ENCODE results near the gene ARID3B. TPM values are rescaled to one million over a fixed set of nuclear protein-coding genes. Genes with fewer than 3 reads are reported as not detected.

Gene ARID3B
- total and polyA plus RNA-seq, 2 experiments from 2014 or later: 13.2 to 19.8 TPM

- Histone ChIP-seq H3K9me3 (ENCODE audit: low read depth) (no peaks in the 10 kb centered on the region), H3K36me3 (replicated peaks; ENCODE audit: insufficient read depth, low read depth) (no peaks in the 10 kb centered on the region), H3K4me2 (no peak overlapping the region), H3K9me2 (replicated peaks; ENCODE audit: insufficient read depth) (no peaks in the 10 kb centered on the region), H2AFZ (no peak overlapping the region), H3K27me3 (no peaks in the 10 kb centered on the region), H3K27ac (no peak overlapping the region), H3K4me1 (ENCODE audit: insufficient read depth) (no peaks in the 10 kb centered on the region), H3K4me3 (no peak overlapping the region), H3K79me2 (peaks cover 23% of the 10 kb centered on the region), H4K20me1 (ENCODE audit: insufficient read depth, poor library complexity, severe bottlenecking) (peaks cover 24% of the 10 kb centered on the region)
- no peak for TF ChIP-seq CTCF (IDR thresholded peaks at IDR 0.05; ENCODE audit: poor library complexity)
- TF ChIP-seq EZH2 (IDR thresholded peaks at IDR 0.05; ENCODE audit: borderline replicate concordance): no peak
- TF ChIP-seq EZH2phosphoT487 (IDR thresholded peaks at IDR 0.05; ENCODE audit: low read depth, severe bottlenecking, unreplicated experiment): no peak
- WGBS (ENCODE audit: low lambda C conversion rate, missing lambda C conversion rate): 93% methylated on average over 6 of the region's 6 CpGs
- DNase-seq (ENCODE audit: low spot score): no peak
These were observed 84.7 kb downstream of the ARID3B start for GRCh38 chr15:74625693-74626092.

- TF ChIP-seq CTCF (IDR thresholded peaks at IDR 0.05; ENCODE audit: poor library complexity) (no peak), EZH2 (IDR thresholded peaks at IDR 0.05; ENCODE audit: borderline replicate concordance) (no peak), EZH2phosphoT487 (IDR thresholded peaks at IDR 0.05; ENCODE audit: low read depth, severe bottlenecking, unreplicated experiment) (no peak)
- H3K79me2 ChIP-seq: peaks cover 17% of the 10 kb centered on the region
- H3K9me2 ChIP-seq (replicated peaks; ENCODE audit: insufficient read depth): no peaks in the 10 kb centered on the region
- H3K36me3 ChIP-seq (replicated peaks; ENCODE audit: insufficient read depth, low read depth): no peaks in the 10 kb centered on the region
- H3K27me3 ChIP-seq: no peaks in the 10 kb centered on the region
- DNase-seq (ENCODE audit: low spot score): no peak
- 94% methylated on average over 7 of the region's 7 CpGs for WGBS (ENCODE audit: low lambda C conversion rate, missing lambda C conversion rate)
- H3K9me3 ChIP-seq (ENCODE audit: low read depth): no peaks in the 10 kb centered on the region
- H4K20me1 ChIP-seq (ENCODE audit: insufficient read depth, poor library complexity, severe bottlenecking): peaks cover 20% of the 10 kb centered on the region
- no peak overlapping the region for H2AFZ ChIP-seq
- H3K4me3 ChIP-seq: no peak overlapping the region
- no peak overlapping the region for H3K27ac ChIP-seq
- no peak overlapping the region for H3K4me2 ChIP-seq
- H3K4me1 ChIP-seq (ENCODE audit: insufficient read depth): no peaks in the 10 kb centered on the region
These were observed 85.3 kb downstream of the ARID3B start for GRCh38 chr15:74626336-74626735.

GRCh38 chr15:74626752-74627692, 86.0 kb downstream of the ARID3B start:
- 94% methylated on average over 10 of the region's 10 CpGs for WGBS (ENCODE audit: low lambda C conversion rate, missing lambda C conversion rate)
- H3K27me3 ChIP-seq: no peaks in the 10 kb centered on the region
- no peak for TF ChIP-seq EZH2phosphoT487 (IDR thresholded peaks at IDR 0.05; ENCODE audit: low read depth, severe bottlenecking, unreplicated experiment)
- no peak for TF ChIP-seq CTCF (IDR thresholded peaks at IDR 0.05; ENCODE audit: poor library complexity)
- no peak for TF ChIP-seq EZH2 (IDR thresholded peaks at IDR 0.05; ENCODE audit: borderline replicate concordance)
- DNase-seq (ENCODE audit: low spot score): no peak
- no peaks in the 10 kb centered on the region for H3K9me2 ChIP-seq (replicated peaks; ENCODE audit: insufficient read depth)
- H3K4me1 ChIP-seq (ENCODE audit: insufficient read depth): no peaks in the 10 kb centered on the region
- H3K4me2 ChIP-seq: no peak overlapping the region
- H3K4me3 ChIP-seq: no peak overlapping the region
- no peaks in the 10 kb centered on the region for H3K36me3 ChIP-seq (replicated peaks; ENCODE audit: insufficient read depth, low read depth)
- H3K79me2 ChIP-seq: peaks cover 10% of the 10 kb centered on the region
- no peaks in the 10 kb centered on the region for H3K9me3 ChIP-seq (ENCODE audit: low read depth)
- peaks cover 19% of the 10 kb centered on the region for H4K20me1 ChIP-seq (ENCODE audit: insufficient read depth, poor library complexity, severe bottlenecking)
- H3K27ac ChIP-seq: no peak overlapping the region
- H2AFZ ChIP-seq: no peak overlapping the region
